ENCODE measurements around the gene SULT1C4.

Gene SULT1C4

GRCh38 chr2:108377815-108378630 is at the start of gene SULT1C4:
Gene SULT1C4, plus strand, starts transcription at chr2:108377954. Its CDS starts 384 bp downstream, at chr2:108378338.
- no peak within 1 kb of the TSS for H3K27ac ChIP-seq
- H3K9me3 ChIP-seq (ENCODE audit: low read depth, low read length), result no peaks in the 10 kb centered on the region
- TF ChIP-seq FOXP2 (optimal IDR thresholded peaks at IDR 0.05; ENCODE audit: control extremely low read depth, extremely low read length, insufficient read depth) (no peak), POLR2AphosphoS5 (IDR thresholded peaks at IDR 0.05; ENCODE audit: borderline replicate concordance, low read depth, low read length) (no peak), EZH2 (IDR thresholded peaks at IDR 0.05) (no peak)
- no peak within 1 kb of the TSS for H3K4me3 ChIP-seq
- H3K9ac ChIP-seq (ENCODE audit: insufficient read length), result no peak within 1 kb of the TSS
- no peak for DNase-seq (ENCODE audit: low read depth, low spot score)
- H3K36me3 ChIP-seq (ENCODE audit: insufficient read depth, low read length), result no peaks in the 10 kb centered on the region

- Histone ChIP-seq H3K36me3 (ENCODE audit: insufficient read depth, low read length) (no peaks in the 10 kb centered on the region), H3K4me3 (no peak overlapping the region), H3K27ac (no peak overlapping the region), H3K9ac (ENCODE audit: insufficient read length) (no peak overlapping the region), H3K9me3 (ENCODE audit: low read depth, low read length) (no peaks in the 10 kb centered on the region)
- TF ChIP-seq EZH2 (IDR thresholded peaks at IDR 0.05) (no peak), POLR2AphosphoS5 (IDR thresholded peaks at IDR 0.05; ENCODE audit: borderline replicate concordance, low read depth, low read length) (no peak), FOXP2 (optimal IDR thresholded peaks at IDR 0.05; ENCODE audit: control extremely low read depth, extremely low read length, insufficient read depth) (no peak)
- DNase-seq (ENCODE audit: low read depth, low spot score), result no peak
Observed at GRCh38 chr2:108329771-108330170, 48.0 kb upstream of the SULT1C4 start.

- Histone ChIP-seq H3K36me3 (ENCODE audit: insufficient read depth, low read length) (no peaks in the 10 kb centered on the region), H3K27ac (no peak overlapping the region), H3K9ac (ENCODE audit: insufficient read length) (no peak overlapping the region), H3K4me3 (peak overlapping the region; percentile 50), H3K9me3 (ENCODE audit: low read depth, low read length) (no peaks in the 10 kb centered on the region)
- DNase-seq (ENCODE audit: low read depth, low spot score), result peak; percentile 88
- TF ChIP-seq FOXP2 (optimal IDR thresholded peaks at IDR 0.05; ENCODE audit: control extremely low read depth, extremely low read length, insufficient read depth) (no peak), EZH2 (IDR thresholded peaks at IDR 0.05) (no peak), POLR2AphosphoS5 (IDR thresholded peaks at IDR 0.05; ENCODE audit: borderline replicate concordance, low read depth, low read length) (no peak)
Observed at GRCh38 chr2:108330979-108331378, 46.8 kb upstream of the SULT1C4 start.

GRCh38 chr2:108345951-108346350 is 31.8 kb upstream of the SULT1C4 start:
- no peak overlapping the region for H3K4me3 ChIP-seq
- no peak overlapping the region for H3K9ac ChIP-seq (ENCODE audit: insufficient read length)
- no peaks in the 10 kb centered on the region for H3K9me3 ChIP-seq (ENCODE audit: low read depth, low read length)
- DNase-seq (ENCODE audit: low read depth, low spot score), result no peak
- no peak overlapping the region for H3K27ac ChIP-seq
- TF ChIP-seq FOXP2 (optimal IDR thresholded peaks at IDR 0.05; ENCODE audit: control extremely low read depth, extremely low read length, insufficient read depth), result no peak
- no peak for TF ChIP-seq POLR2AphosphoS5 (IDR thresholded peaks at IDR 0.05; ENCODE audit: borderline replicate concordance, low read depth, low read length)
- no peak for TF ChIP-seq EZH2 (IDR thresholded peaks at IDR 0.05)
- H3K36me3 ChIP-seq (ENCODE audit: insufficient read depth, low read length), result no peaks in the 10 kb centered on the region

GRCh38 chr2:108346827-108347226 is 30.9 kb upstream of the SULT1C4 start:
- H3K9ac ChIP-seq (ENCODE audit: insufficient read length), result no peak overlapping the region
- no peak overlapping the region for H3K27ac ChIP-seq
- DNase-seq (ENCODE audit: low read depth, low spot score), result no peak
- TF ChIP-seq EZH2 (IDR thresholded peaks at IDR 0.05) (no peak), FOXP2 (optimal IDR thresholded peaks at IDR 0.05; ENCODE audit: control extremely low read depth, extremely low read length, insufficient read depth) (no peak), POLR2AphosphoS5 (IDR thresholded peaks at IDR 0.05; ENCODE audit: borderline replicate concordance, low read depth, low read length) (no peak)
- no peaks in the 10 kb centered on the region for H3K9me3 ChIP-seq (ENCODE audit: low read depth, low read length)
- H3K4me3 ChIP-seq, result no peak overlapping the region
- H3K36me3 ChIP-seq (ENCODE audit: insufficient read depth, low read length), result no peaks in the 10 kb centered on the region

GRCh38 chr2:108347786-108348185 is 30.0 kb upstream of the SULT1C4 start:
- Histone ChIP-seq H3K9ac (ENCODE audit: insufficient read length) (no peak overlapping the region), H3K36me3 (ENCODE audit: insufficient read depth, low read length) (no peaks in the 10 kb centered on the region), H3K27ac (no peak overlapping the region), H3K4me3 (no peak overlapping the region), H3K9me3 (ENCODE audit: low read depth, low read length) (no peaks in the 10 kb centered on the region)
- no peak for DNase-seq (ENCODE audit: low read depth, low spot score)
- TF ChIP-seq POLR2AphosphoS5 (IDR thresholded peaks at IDR 0.05; ENCODE audit: borderline replicate concordance, low read depth, low read length), result no peak
- TF ChIP-seq FOXP2 (optimal IDR thresholded peaks at IDR 0.05; ENCODE audit: control extremely low read depth, extremely low read length, insufficient read depth), result no peak
- no peak for TF ChIP-seq EZH2 (IDR thresholded peaks at IDR 0.05)

- no peak for DNase-seq (ENCODE audit: low read depth, low spot score)
- Histone ChIP-seq H3K27ac (no peak overlapping the region), H3K36me3 (ENCODE audit: insufficient read depth, low read length) (no peaks in the 10 kb centered on the region), H3K4me3 (no peak overlapping the region), H3K9me3 (ENCODE audit: low read depth, low read length) (no peaks in the 10 kb centered on the region), H3K9ac (ENCODE audit: insufficient read length) (no peak overlapping the region)
- TF ChIP-seq POLR2AphosphoS5 (IDR thresholded peaks at IDR 0.05; ENCODE audit: borderline replicate concordance, low read depth, low read length) (no peak), EZH2 (IDR thresholded peaks at IDR 0.05) (no peak)
Observed at GRCh38 chr2:108348816-108349570, 28.8 kb upstream of the SULT1C4 start.

- no peak for TF ChIP-seq FOXP2 (optimal IDR thresholded peaks at IDR 0.05; ENCODE audit: control extremely low read depth, extremely low read length, insufficient read depth)
- TF ChIP-seq POLR2AphosphoS5 (IDR thresholded peaks at IDR 0.05; ENCODE audit: borderline replicate concordance, low read depth, low read length), result no peak
- no peak for TF ChIP-seq EZH2 (IDR thresholded peaks at IDR 0.05)
- no peaks in the 10 kb centered on the region for H3K9me3 ChIP-seq (ENCODE audit: low read depth, low read length)
- no peak overlapping the region for H3K4me3 ChIP-seq
- H3K27ac ChIP-seq, result no peak overlapping the region
- DNase-seq (ENCODE audit: low read depth, low spot score), result no peak
- H3K36me3 ChIP-seq (ENCODE audit: insufficient read depth, low read length), result no peaks in the 10 kb centered on the region
- H3K9ac ChIP-seq (ENCODE audit: insufficient read length), result no peak overlapping the region
Observed at GRCh38 chr2:108349571-108349928, 28.2 kb upstream of the SULT1C4 start.

Measured in SK-N-MC (cell line).